GM12878 (cell line): ENCODE measurements around the gene FDXR. TPM values are rescaled to one million over a fixed set of nuclear protein-coding genes. Genes with fewer than 3 reads are reported as not detected.

Experiments used
- ATAC-seq: fragments of 200-7000 bp; cut with Tn5 transposase; 3 replicates; pipeline ENCODE4 v1.9.1; 2020; ENCODE audit warnings: mild to moderate bottlenecking, moderate library complexity
- BruUV-seq: library from RNA; stranded (reverse); fragments of 400-500 nt; replicated peaks from 2 replicates; lab custom pipeline; 2021; lab: Mats Ljungman, UMichigan
- CTCF ChIA-PET: fragments of 300-600 bp; sonication (Branson Sonifier 250); formaldehyde crosslinking; extraction: SDS; loops from one replicate; lab custom pipeline; 2021; ENCODE audit warnings: inconsistent platforms; lab: Yijun Ruan, JAX
- POLR2A ChIA-PET: fragments of 350-600 bp; formaldehyde crosslinking; extraction: SDS; loops from one replicate; lab custom pipeline; 2021; ENCODE audit warnings: inconsistent platforms; lab: Charles Lee
- RAD21 ChIA-PET: fragments of 300-600 bp; sonication (Branson Sonifier 250); formaldehyde crosslinking; loops from one replicate; lab custom pipeline; 2023; ENCODE audit warnings: antibody characterized with exemption; ENCODE audit not compliant: unreplicated experiment; lab: Charles Lee
- SMC1A ChIA-PET: fragments of 300-600 bp; sonication (Branson Sonifier 250); formaldehyde crosslinking; loops from one replicate; lab custom pipeline; 2023; ENCODE audit not compliant: unreplicated experiment, uncharacterized antibody; lab: Charles Lee
- DNase-seq: peaks from one replicate; pipeline ENCODE4 v3.0.0-alpha.2; 2011; ENCODE audit warnings: low read depth, low spot score
- FAIRE-seq: peaks from 3 replicates; lab custom pipeline; 2011; peaks lifted over from hg19 to GRCh38; lab: Jason Lieb, UNC
- H2AFZ ChIP-seq: 2 replicates; pipeline ENCODE4 v1.6.0; 2011; ENCODE audit warnings: low read depth, low read length, control low read depth; ENCODE audit not compliant: control insufficient read depth
- H3K27ac ChIP-seq: 2 replicates; pipeline ENCODE4 v1.5.1; 2011; ENCODE audit warnings: control low read depth; ENCODE audit not compliant: control insufficient read depth, insufficient read depth
- H3K27me3 ChIP-seq, 2 experiments: replicated peaks in 1 of 2; 2 replicates each; pipeline versions ENCODE4 v1.6.0 to v1.6.1; 2011; ENCODE audit warnings: low read length in 1 of 2; ENCODE audit not compliant: control insufficient read depth in 2 of 2, insufficient read depth in 2 of 2
- H3K36me3 ChIP-seq, 2 experiments: 2 replicates each; pipeline ENCODE4 v1.5.1; 2011; ENCODE audit warnings: low read length in 1 of 2; ENCODE audit not compliant: control insufficient read depth in 2 of 2, insufficient read depth in 2 of 2
- H3K4me1 ChIP-seq: 2 replicates; pipeline ENCODE4 v1.6.1; 2011; ENCODE audit warnings: mild to moderate bottlenecking, low read length, moderate library complexity, mixed read lengths; ENCODE audit not compliant: control insufficient read depth, insufficient read depth
- H3K4me2 ChIP-seq: 2 replicates; pipeline ENCODE4 v1.6.0; 2011; ENCODE audit warnings: control low read depth; ENCODE audit not compliant: control insufficient read depth, insufficient read depth
- H3K4me3 ChIP-seq: fragments of 200-600 bp; sonication (generic); 2 replicates; pipeline ENCODE4 v1.5.1; 2016
- H3K79me2 ChIP-seq: 2 replicates; pipeline ENCODE4 v1.6.0; 2011; ENCODE audit warnings: low read length; ENCODE audit not compliant: control insufficient read depth, insufficient read depth
- H3K9ac ChIP-seq: 2 replicates; pipeline ENCODE4 v1.8.0; 2011; ENCODE audit warnings: low read length, control low read depth, mixed read lengths; ENCODE audit not compliant: control insufficient read depth, insufficient read depth
- H3K9me3 ChIP-seq: replicated peaks from 3 replicates; pipeline ENCODE4 v1.5.1; 2011; ENCODE audit warnings: mild to moderate bottlenecking, low read length; ENCODE audit not compliant: control insufficient read depth, insufficient read depth
- H4K20me1 ChIP-seq: 2 replicates; pipeline ENCODE4 v1.6.0; 2011; ENCODE audit not compliant: control insufficient read depth, insufficient read depth
- CHD1 ChIP-seq: IDR thresholded peaks from 2 replicates; pipeline ENCODE4 v1.6.1; 2012; ENCODE audit warnings: low read depth, low read length, improper control_type of control experiment
- GATAD2B ChIP-seq: fragments of 450-650 bp; conservative IDR thresholded peaks from 2 replicates; pipeline ENCODE4 v1.6.1; 2017; ENCODE audit warnings: low read depth, mild to moderate bottlenecking, moderate library complexity
- IRF4 ChIP-seq: IDR thresholded peaks from 2 replicates; pipeline ENCODE4 v1.6.1; 2011; ENCODE audit warnings: low read depth, low read length
- POU2F2 ChIP-seq: IDR thresholded peaks from 3 replicates; pipeline ENCODE4 v1.6.1; 2011; ENCODE audit warnings: low read depth, mild to moderate bottlenecking, low read length, borderline replicate concordance
- RAD51 ChIP-seq: fragments of 450-650 bp; IDR thresholded peaks from 2 replicates; pipeline ENCODE4 v1.6.1; 2016; ENCODE audit warnings: moderate library complexity, mild to moderate bottlenecking, inconsistent platforms
- RFX5 ChIP-seq: IDR thresholded peaks from 2 replicates; pipeline ENCODE4 v1.6.1; 2011; ENCODE audit warnings: low read depth, low read length, improper control_type of control experiment
- YY1 ChIP-seq: IDR thresholded peaks from 2 replicates; pipeline ENCODE4 v1.6.1; 2011; ENCODE audit warnings: low read depth, mild to moderate bottlenecking, low read length
- WGBS: methylation state at CpG from one replicate; pipeline ENCODE4 v1.1.6; 2016; ENCODE audit warnings: low lambda C conversion rate; ENCODE audit not compliant: insufficient replicate concordance, insufficient coverage; ENCODE audit errors: missing lambda C conversion rate; 5-methylcytosine and 5-hydroxymethylcytosine counted together
- in situ Hi-C: fragments of 300-500 bp; cut with MboI; formaldehyde crosslinking; loops from 9 replicates; pipeline ENCODE4 v1.14.3; 2018; ENCODE audit warnings: mixed read lengths
- intact Hi-C: fragments of 100-400 bp; cut with micrococcal nuclease; formaldehyde crosslinking; loops from one replicate; pipeline ENCODE4 v1.14.2; 2022; ENCODE audit not compliant: unreplicated experiment
- polyA plus RNA-seq, 11 experiments: library from polyadenylated mRNA; depleted of rRNA in 4 of 11; unstranded in 6 of 11; stranded (reverse) in 5 of 11; fragments of >200 nt; fragmentation: Nextera tagmentation in 4 of 11; fragmentation: Illumina TruSeq in 1 of 11; extraction: Ambion mirVana in 4 of 11; extraction: Trizol in 1 of 11; gene quantifications; 1 replicate in 1 of 11; 2 replicates in 10 of 11; pipeline versions ENCODE4 v1.2.1 to v1.2.3, GENCODE V29; 2011 to 2016; ENCODE audit warnings: inconsistent platforms in 2 of 11, missing spikeins in 2 of 11, low read depth in 1 of 11
- total RNA-seq, 4 experiments: library from RNA; depleted of rRNA in 3 of 4; stranded (reverse); fragments of >200 nt in 3 of 4; fragmentation: Illumina TruSeq in 1 of 4; extraction: Trizol in 1 of 4; gene quantifications; 2 replicates each; pipeline versions ENCODE4 v1.2.1 to v1.2.3, GENCODE V29; 2013 to 2021
- TF ChIP-seq, protein P1 (sequence below): fragments of 450-650 bp; IDR thresholded peaks from 2 replicates; pipeline ENCODE4 v1.6.1; 2017; ENCODE audit warnings: mild to moderate bottlenecking, moderate library complexity

Gene FDXR
- total and polyA plus RNA-seq, 10 of the 15 experiments (the other 5 are each of a cell fraction or from before 2014, with no cell fraction given), result 0.85 to 162 (median 48.2) TPM

- TF ChIP-seq, protein P1, sequence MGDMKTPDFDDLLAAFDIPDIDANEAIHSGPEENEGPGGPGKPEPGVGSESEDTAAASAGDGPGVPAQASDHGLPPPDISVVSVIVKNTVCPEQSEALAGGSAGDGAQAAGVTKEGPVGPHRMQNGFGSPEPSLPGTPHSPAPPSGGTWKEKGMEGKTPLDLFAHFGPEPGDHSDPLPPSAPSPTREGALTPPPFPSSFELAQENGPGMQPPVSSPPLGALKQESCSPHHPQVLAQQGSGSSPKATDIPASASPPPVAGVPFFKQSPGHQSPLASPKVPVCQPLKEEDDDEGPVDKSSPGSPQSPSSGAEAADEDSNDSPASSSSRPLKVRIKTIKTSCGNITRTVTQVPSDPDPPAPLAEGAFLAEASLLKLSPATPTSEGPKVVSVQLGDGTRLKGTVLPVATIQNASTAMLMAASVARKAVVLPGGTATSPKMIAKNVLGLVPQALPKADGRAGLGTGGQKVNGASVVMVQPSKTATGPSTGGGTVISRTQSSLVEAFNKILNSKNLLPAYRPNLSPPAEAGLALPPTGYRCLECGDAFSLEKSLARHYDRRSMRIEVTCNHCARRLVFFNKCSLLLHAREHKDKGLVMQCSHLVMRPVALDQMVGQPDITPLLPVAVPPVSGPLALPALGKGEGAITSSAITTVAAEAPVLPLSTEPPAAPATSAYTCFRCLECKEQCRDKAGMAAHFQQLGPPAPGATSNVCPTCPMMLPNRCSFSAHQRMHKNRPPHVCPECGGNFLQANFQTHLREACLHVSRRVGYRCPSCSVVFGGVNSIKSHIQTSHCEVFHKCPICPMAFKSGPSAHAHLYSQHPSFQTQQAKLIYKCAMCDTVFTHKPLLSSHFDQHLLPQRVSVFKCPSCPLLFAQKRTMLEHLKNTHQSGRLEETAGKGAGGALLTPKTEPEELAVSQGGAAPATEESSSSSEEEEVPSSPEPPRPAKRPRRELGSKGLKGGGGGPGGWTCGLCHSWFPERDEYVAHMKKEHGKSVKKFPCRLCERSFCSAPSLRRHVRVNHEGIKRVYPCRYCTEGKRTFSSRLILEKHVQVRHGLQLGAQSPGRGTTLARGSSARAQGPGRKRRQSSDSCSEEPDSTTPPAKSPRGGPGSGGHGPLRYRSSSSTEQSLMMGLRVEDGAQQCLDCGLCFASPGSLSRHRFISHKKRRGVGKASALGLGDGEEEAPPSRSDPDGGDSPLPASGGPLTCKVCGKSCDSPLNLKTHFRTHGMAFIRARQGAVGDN, result no peak
- TF ChIP-seq RFX5 (no peak), YY1 (no peak), POU2F2 (no peak), CHD1 (no peak), IRF4 (no peak), RAD51 (no peak)
These were observed 15.7 kb upstream of the FDXR start (continued) for GRCh38 chr17:74888469-74888868.

DNA sequence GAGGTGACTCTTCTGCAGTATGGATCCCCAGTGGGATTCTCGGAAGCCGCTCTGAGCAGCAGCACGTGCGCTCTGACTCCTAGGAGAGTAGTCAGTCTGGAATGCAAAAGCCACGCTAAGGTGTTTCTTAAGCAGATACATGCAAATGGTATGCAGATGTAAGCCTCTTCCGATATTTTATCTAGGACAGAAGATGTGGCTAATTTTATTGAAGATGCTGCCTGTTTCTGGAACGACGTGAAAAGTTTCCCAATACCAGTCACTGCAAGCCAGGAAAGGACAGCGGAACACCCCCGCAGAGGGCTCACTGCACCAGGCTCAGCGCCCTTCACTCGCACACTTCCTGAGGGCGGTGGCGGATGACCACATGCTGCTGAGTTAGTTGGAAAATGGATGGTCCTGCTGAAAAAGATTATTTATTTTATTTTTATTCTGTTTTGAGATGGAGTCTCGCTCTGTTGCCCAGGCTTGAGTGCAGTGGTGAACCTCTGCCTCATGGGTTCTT lies 10.5 kb upstream of the FDXR start:
- SMC1A ChIA-PET, result no interaction called here
- CTCF ChIA-PET, result no interaction called here

More for the DNA sequence above, 10.5 kb upstream of the FDXR start:
- Histone ChIP-seq H3K4me2 (no peak overlapping the region), H4K20me1 (no peaks in the 10 kb centered on the region), H3K36me3 (no peaks in the 10 kb centered on the region), H3K9me3 (no peaks in the 10 kb centered on the region), H3K27ac (no peak overlapping the region), H3K4me1 (no peaks in the 10 kb centered on the region), H3K79me2 (no peaks in the 10 kb centered on the region), H3K9ac (no peak overlapping the region), H2AFZ (no peak overlapping the region), H3K4me3 (no peak overlapping the region), H3K27me3 (no peaks in the 10 kb centered on the region)
- TF ChIP-seq, protein P1, result no peak
- TF ChIP-seq GATAD2B, result no peak
- POLR2A ChIA-PET, result no interaction called here
- DNase-seq, result no peak
- ATAC-seq, result no peak
- BruUV-seq, result no TSS peak
- intact Hi-C loops, result no loop called here
- 62% methylated on average over 15 of the region's 15 CpGs for WGBS
- RAD21 ChIA-PET, result no interaction called here
- FAIRE-seq, result no peak
- in situ Hi-C loops, result no loop called here
